22Rv1 (cell line): ENCODE data around the gene CX3CL1.

ENCODE experiments used
- H3K27ac ChIP-seq: fragments of 450-650 bp; 2 replicates; pipeline ENCODE4 v1.5.1; 2017
- ZFX ChIP-seq: fragments of 450-650 bp; IDR thresholded peaks from 2 replicates; pipeline ENCODE4 v1.6.1; 2017; ENCODE audit warnings: antibody characterized with exemption, borderline replicate concordance
- TF ChIP-seq, protein P1 (sequence below): fragments of 450-650 bp; IDR thresholded peaks from 2 replicates; pipeline ENCODE4 v1.5.1; 2017; ENCODE audit warnings: mild to moderate bottlenecking

The CX3CL1 gene

GRCh38 chr16:57434003-57434402 is 61.7 kb downstream of the CX3CL1 start:
- TF ChIP-seq, protein P1, sequence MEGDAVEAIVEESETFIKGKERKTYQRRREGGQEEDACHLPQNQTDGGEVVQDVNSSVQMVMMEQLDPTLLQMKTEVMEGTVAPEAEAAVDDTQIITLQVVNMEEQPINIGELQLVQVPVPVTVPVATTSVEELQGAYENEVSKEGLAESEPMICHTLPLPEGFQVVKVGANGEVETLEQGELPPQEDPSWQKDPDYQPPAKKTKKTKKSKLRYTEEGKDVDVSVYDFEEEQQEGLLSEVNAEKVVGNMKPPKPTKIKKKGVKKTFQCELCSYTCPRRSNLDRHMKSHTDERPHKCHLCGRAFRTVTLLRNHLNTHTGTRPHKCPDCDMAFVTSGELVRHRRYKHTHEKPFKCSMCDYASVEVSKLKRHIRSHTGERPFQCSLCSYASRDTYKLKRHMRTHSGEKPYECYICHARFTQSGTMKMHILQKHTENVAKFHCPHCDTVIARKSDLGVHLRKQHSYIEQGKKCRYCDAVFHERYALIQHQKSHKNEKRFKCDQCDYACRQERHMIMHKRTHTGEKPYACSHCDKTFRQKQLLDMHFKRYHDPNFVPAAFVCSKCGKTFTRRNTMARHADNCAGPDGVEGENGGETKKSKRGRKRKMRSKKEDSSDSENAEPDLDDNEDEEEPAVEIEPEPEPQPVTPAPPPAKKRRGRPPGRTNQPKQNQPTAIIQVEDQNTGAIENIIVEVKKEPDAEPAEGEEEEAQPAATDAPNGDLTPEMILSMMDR = no peak
- TF ChIP-seq ZFX = no peak
- 0 out of 2 replicates have a peak overlapping the region, but pooled peaks have one; percentile 50 for H3K27ac ChIP-seq
